Kidney epithelial cell (primary cell): ENCODE measurements around the gene ACKR1. TPM values are rescaled to one million over a fixed set of nuclear protein-coding genes. Genes with fewer than 3 reads are reported as not detected.

Experiments used
- DNase-seq: peaks from one replicate; pipeline ENCODE4 v3.0.0-alpha.2; 2010; ENCODE audit warnings: low read depth
- H3K27me3 ChIP-seq: 2 replicates; pipeline ENCODE4 v1.6.0; 2011; ENCODE audit warnings: low read length; ENCODE audit not compliant: control insufficient read depth, insufficient read depth
- H3K36me3 ChIP-seq: 2 replicates; pipeline ENCODE4 v1.5.1; 2011; ENCODE audit warnings: low read length; ENCODE audit not compliant: control insufficient read depth, insufficient read depth
- H3K4me3 ChIP-seq: 2 replicates; pipeline ENCODE4 v1.5.1; 2011; ENCODE audit warnings: low read depth, mild to moderate bottlenecking, control low read depth, low read length
- total RNA-seq: library from RNA; depleted of rRNA; stranded (reverse); fragments of >200 nt; gene quantifications from 2 replicates; pipeline ENCODE4 v1.2.3, GENCODE V29; 2015
- TF ChIP-seq, protein P1 (sequence below): IDR thresholded peaks from 2 replicates; pipeline ENCODE4 v1.5.1; 2011; ENCODE audit warnings: mild to moderate bottlenecking, moderate library complexity, low read length, control low read depth, inconsistent platforms; ENCODE audit not compliant: insufficient read depth, poor library complexity, severe bottlenecking

The ACKR1 gene
- total RNA-seq, 1 donor from 2014 or later, result not detected

DNA sequence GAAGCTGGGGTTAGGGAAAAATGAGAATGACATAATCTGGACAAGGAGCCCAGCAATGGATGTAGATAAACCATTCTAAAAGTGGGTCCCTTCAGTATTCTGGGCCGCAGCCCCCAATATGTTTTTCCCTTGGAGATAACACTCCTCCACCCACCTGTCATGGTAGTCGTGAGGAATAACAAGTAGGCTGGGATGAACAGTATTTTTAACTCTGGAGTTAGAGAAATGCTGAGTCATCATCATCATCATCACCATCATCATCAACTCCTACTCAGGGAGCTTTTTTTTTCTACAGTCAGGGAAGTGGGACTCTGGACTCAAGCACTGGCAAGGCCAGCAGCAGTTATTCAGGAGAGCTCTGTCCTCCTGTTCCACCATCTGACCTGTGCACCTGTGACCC, 20.5 kb upstream of the ACKR1 start:
- Histone ChIP-seq H3K36me3 (no peaks in the 10 kb centered on the region), H3K4me3 (no peak overlapping the region), H3K27me3 (peaks cover 19% of the 10 kb centered on the region)
- no peak for DNase-seq
- TF ChIP-seq, protein P1, sequence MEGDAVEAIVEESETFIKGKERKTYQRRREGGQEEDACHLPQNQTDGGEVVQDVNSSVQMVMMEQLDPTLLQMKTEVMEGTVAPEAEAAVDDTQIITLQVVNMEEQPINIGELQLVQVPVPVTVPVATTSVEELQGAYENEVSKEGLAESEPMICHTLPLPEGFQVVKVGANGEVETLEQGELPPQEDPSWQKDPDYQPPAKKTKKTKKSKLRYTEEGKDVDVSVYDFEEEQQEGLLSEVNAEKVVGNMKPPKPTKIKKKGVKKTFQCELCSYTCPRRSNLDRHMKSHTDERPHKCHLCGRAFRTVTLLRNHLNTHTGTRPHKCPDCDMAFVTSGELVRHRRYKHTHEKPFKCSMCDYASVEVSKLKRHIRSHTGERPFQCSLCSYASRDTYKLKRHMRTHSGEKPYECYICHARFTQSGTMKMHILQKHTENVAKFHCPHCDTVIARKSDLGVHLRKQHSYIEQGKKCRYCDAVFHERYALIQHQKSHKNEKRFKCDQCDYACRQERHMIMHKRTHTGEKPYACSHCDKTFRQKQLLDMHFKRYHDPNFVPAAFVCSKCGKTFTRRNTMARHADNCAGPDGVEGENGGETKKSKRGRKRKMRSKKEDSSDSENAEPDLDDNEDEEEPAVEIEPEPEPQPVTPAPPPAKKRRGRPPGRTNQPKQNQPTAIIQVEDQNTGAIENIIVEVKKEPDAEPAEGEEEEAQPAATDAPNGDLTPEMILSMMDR, result no peak

DNA sequence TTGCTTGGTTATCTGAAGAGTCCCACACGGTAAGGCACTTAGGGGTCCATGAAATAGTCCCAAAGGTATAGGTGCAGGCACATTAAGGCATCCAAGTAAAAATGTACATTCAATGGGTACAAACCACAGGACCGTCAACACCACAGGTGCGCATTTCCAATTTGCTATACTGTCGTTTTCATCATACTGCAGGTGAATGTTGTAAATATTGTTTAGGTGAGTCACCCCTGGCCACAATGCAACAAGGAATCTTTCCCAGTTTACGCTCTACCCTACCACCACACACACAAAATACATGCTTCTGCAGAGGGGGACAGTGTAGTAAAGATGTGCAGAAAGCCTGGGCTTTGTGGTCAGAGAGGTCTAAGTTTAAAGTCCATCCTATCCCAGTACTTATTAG, 19.6 kb upstream of the ACKR1 start:
- DNase-seq, result no peak
- H3K27me3 ChIP-seq, result peaks cover 19% of the 10 kb centered on the region
- no peaks in the 10 kb centered on the region for H3K36me3 ChIP-seq
- no peak overlapping the region for H3K4me3 ChIP-seq
- TF ChIP-seq, protein P1, result no peak

DNA sequence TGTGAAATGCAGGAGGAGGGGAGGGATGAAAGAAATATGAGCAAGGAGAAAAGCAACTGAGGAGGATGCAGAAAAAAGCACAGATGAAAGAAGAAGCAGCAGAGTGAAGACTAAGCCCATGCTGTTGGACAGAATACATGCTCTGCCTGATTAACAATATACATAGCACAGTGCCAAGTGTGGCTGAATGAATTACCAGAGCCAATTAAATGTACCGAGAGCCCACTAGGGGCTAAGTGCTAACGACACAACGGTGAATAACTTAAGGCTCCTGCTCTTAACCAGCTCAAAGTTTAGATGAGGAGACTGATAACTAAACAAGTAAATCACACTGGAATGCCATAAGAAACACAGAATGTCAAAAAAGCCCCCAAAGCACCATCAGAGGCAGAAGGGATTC, 17.6 kb upstream of the ACKR1 start:
- H3K4me3 ChIP-seq, result no peak overlapping the region
- TF ChIP-seq, protein P1, result no peak
- DNase-seq, result no peak
- H3K27me3 ChIP-seq, result peaks cover 19% of the 10 kb centered on the region
- no peaks in the 10 kb centered on the region for H3K36me3 ChIP-seq

DNA sequence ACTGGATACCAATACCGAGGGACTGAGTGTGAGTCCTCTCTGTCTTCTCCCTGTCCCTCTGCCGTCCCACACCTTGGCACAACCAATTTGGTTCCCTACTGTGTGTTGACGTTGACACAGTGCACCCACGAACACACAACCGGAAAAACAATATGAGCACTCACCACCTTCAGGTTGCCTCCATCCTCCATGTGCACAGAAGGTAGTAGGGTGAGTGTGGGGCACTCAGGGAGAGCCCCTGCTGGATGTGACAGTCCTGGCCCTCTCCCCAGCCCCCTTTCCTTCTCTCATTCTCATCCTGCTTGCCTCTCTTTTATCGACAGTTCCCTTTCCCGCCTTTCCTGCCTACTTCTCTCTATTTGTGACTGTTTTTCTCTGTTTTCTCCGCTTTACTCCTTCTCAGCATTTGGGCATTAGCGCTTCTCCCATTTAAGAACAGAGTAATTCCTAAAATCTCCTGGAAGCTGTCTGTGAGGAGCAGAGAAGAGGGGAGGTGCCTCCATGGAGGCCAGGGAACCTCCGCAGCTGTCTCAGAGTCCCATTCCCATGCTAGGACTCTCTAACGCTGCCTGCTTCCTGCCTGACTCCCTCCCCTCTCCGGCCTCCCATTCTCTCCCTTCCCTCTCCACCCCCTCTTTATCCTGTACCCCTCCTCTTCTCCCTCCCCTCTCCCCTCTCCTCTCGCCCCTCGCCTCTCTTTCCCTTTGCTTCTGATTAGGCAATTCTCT, 16.9 kb upstream of the ACKR1 start:
- Histone ChIP-seq H3K4me3 (no peak overlapping the region), H3K27me3 (peaks cover 19% of the 10 kb centered on the region), H3K36me3 (no peaks in the 10 kb centered on the region)
- no peak for DNase-seq
- TF ChIP-seq, protein P1, result no peak

DNA sequence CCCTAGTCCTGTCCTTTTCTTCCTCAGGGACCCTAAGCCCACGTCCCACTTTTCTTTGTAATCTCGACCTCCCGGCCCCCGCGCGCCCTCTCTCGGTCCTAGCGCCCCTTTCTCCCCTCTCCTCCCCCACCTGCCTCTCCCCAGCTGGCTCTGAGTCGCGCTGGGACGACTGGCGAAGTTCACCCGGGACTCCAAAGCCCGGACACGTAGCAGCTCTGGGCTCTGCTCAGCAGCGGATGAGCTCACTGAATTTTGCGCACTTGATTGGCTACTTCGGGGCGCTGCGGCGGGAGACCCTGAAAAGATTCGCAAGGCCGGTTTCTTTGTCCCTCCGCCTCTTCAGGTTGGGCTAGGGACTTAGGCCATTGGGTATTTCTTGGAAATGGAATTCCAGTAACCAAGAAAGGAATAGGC, 16.3 kb upstream of the ACKR1 start:
- TF ChIP-seq, protein P1, result no peak
- Histone ChIP-seq H3K4me3 (no peak overlapping the region), H3K36me3 (no peaks in the 10 kb centered on the region), H3K27me3 (peaks cover 19% of the 10 kb centered on the region)
- DNase-seq, result no peak

DNA sequence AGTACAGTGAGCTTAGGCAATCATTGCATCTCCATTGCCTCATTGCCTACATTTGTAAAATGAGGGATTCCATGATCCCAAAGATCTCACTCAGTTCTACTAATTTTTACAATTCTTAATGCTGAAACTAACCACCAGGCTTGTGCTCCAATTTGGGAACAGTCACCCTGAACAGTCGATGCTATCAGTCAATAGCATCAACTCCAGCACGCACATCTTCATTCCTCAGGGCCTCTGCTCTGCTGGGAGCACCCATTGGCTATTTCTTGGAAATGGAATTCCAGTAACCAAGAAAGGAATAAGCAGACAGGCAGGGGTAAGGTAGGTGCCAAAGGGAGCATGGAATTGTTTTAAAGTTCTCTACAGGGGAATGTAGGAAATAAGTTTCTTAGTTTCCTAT, 14.2 kb upstream of the ACKR1 start:
- Histone ChIP-seq H3K36me3 (no peaks in the 10 kb centered on the region), H3K4me3 (no peak overlapping the region), H3K27me3 (peaks cover 19% of the 10 kb centered on the region)
- TF ChIP-seq, protein P1, result no peak
- DNase-seq, result no peak
